ENCODE results near the gene RNASEH2A.

- TF ChIP-seq CTCF (optimal IDR thresholded peaks at IDR 0.05 in 1 of 3, IDR thresholded peaks at IDR 0.05 in 1 of 3, conservative IDR thresholded peaks at IDR 0.05 in 1 of 3; ENCODE audit: extremely low read depth in 1 of 3, insufficient read depth in 2 of 3, low read length in 3 of 3) (peak; percentile 76 to 95 (median 81)), EZH2 (IDR thresholded peaks at IDR 0.05; ENCODE audit: low read length) (no peak)
Measured at GRCh38 chr19:12777217-12778016, 29.0 kb upstream of the RNASEH2A start.
